HG03575 (cell line): ENCODE results near the gene VEGFC.

Experiments
- ATAC-seq: cut with Tn5 transposase; IDR thresholded peaks from one replicate; pipeline ENCODE4 v1.9.1; 2021; ENCODE audit not compliant: unreplicated experiment, insufficient number of reproducible peaks, low FRiP score; ENCODE audit errors: extremely low read depth

Gene VEGFC

DNA sequence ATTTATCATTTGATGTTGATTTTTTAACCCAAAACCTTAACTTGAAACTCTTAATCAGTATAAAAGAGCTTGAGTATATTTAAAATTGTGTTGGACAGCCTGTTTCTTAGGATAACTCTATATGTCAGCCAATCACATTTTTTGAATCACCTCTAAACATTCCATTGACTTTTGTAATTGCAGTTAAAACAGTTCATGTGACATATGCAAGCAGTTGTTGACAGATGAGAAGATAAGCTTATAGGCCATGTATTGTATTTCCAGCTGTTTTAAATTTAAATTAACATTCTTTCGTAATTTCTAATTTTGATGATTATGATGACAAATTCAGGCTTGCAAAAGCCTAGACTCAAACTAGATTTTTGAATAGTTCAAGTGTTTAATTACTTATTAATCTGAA is 17.4 kb downstream of the VEGFC start:
- no peak for ATAC-seq

DNA sequence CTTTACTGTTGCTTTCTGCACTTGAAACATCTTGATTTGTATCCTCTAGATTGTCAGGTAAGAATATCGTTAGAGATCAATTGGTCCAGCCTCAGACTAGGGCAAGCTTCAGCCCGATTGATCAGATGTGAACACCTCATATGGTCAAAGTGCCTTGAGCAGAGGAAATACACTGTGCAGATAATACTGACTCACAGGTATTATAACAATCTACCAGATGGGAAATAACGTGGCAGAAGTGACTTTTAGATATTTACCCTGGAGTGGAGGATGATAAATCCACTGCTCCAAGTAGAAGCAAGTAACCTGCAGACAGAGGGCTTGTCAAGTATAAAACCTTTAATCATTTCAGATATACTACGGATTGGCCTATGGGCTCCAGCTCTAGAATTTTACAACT is 17.9 kb downstream of the VEGFC start:
- no peak for ATAC-seq

DNA sequence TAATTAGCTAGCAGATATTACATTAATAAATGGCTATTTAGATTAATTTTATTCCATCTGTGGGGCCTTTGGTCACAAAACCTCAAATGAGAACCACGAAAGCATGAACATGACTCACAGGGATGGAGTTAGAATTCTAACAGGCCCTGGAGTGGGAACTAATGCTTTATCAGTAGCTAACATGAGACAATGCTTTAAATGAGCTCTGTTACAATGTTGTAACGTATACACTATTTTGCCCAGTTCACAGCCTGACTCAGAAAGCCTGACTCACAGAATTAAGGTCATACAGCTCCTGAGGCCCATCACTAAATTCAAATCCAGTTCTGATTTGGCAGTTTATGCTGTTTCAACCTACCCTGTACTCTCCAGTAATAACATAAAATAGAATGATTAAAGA is 23.2 kb downstream of the VEGFC start:
- ATAC-seq = no peak

DNA sequence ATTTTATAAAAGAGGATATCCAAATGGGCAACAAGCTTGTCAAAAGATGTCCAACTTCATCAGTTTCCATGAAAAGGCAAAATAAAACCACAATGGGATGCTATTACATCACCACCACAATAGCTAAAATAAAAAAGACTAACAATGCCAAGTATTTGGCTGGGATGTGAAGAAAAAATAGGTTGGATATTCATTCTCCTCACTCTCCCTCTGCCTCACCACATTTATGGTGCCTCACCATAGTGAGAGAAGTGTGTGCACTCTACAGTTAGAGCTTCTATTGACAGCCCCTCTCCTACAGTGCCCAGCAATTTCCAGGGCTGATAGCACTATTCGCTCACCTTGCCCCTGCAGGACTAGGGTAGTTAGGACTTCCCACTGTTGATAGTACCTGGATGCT is 25.5 kb downstream of the VEGFC start:
- ATAC-seq = no peak

DNA sequence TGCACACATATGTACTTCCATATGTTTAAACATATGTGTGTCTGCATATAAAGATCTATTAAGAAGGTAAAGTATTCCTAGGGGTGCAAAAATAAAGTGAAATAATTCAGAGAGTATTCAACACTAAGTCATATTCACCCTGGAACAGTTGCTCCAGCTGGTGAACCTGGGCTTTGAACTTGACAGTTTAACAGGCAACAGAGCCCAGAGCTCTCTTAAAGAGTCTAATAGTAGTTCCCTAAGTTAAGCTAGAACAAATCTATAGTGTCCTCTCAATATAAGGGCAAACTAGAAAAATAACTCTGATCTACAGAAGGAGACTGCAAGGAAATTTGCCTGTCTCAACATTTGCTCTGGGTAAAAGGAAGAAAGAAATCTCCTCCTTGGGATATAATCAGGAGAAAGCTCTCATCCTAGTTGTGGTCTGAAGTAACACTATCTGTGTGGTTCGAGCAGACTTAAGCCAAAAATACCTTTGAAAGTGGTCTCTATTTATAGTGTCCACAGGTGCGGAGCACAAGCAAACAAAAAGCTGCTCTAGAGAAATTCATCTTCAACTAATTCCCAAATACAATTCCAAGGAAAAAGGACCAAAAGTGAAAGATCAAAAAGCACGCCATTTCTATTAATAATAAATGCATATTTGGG is 29.9 kb downstream of the VEGFC start:
- ATAC-seq = no peak

DNA sequence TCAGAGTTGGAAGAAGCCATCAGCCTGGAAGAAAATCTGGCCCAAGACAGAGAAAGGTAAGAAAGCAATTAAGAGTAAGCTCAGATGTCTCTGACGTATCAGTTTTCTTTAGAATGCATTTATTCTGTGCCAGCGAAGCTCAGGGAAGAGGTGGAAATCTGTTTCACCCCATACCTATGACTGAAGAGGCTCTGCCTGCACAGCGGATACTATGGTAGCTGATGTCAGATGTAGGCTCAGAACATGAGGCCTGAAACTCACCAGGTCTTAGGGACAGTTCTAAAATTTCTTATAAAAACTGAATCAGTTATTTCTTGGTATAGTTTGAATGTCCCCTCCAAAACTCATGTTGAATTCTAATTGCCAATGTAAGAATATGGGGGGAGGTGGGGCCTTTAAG is 30.9 kb downstream of the VEGFC start:
- no peak for ATAC-seq

DNA sequence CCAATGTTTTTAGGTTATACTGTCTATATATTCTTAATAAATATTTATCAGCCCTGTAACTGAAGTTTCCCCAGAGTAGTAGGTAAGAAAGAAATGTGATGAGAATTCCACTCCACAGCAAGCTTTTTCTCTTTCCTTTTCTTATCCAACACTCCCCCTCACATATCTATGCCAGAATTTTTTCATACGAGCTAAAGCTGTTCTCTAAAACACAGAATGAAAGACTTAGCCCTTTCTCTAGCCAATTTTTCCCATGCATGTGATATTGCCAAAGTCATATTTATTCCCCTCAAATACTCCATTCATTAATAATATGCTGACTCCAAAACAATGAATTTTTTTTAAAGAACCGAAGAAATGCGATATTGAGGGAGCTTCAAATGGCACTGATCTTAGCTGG is 32.3 kb downstream of the VEGFC start:
- no peak for ATAC-seq

DNA sequence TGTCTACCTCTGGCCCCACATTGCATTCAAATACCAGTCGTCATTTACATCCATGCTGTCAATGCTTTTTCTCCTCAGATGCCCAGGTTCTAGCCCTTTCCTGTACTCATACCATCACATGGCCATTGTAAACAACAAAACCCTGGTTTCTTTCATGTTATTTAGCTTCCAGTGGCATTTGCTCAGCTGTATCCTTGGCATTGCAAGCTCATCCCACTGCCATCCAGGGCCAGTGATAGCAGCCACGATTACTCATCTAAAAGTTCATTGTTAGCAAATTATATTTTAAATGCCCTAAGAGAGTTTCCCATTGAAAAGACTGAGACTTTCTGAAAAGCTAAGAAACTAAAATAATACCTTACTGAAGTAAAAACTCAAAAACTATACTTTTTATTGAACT is 34.0 kb downstream of the VEGFC start:
- no peak for ATAC-seq

DNA sequence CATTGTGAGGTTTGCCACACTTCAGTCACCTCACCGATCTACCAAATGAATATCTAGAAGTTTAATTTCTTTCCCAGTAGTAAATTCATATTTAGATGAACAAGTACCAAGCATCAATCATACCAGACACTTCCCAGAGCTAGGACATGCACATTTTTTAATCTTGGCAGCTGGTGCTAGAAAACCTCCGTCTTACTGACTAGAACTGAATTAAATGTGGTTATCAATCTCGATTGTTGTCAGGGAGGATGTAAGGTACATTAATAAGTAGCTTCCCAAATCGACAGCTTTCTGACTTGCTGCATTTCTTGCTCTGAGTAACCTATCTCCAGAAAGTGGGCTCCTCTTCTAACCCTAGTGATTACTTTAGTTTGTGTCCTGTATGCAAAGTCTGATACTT is 34.4 kb downstream of the VEGFC start:
- no peak for ATAC-seq

DNA sequence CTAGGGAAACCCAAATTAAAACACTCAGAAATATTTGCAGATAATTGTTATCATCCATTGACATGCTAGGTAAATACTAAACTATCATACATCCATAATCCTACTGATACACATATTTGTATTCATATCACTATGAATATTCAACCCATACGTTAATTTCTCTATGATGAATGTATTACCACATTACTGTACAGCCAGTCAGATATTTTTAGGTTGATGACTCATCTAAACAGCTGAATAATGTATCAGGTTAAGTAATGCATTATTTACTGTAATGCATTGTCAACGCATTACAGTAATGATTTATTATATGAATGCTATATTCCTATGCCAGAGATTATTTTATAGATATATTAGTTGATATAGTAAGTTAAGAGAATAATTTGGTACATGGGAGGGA is 37.1 kb downstream of the VEGFC start:
- no peak for ATAC-seq

DNA sequence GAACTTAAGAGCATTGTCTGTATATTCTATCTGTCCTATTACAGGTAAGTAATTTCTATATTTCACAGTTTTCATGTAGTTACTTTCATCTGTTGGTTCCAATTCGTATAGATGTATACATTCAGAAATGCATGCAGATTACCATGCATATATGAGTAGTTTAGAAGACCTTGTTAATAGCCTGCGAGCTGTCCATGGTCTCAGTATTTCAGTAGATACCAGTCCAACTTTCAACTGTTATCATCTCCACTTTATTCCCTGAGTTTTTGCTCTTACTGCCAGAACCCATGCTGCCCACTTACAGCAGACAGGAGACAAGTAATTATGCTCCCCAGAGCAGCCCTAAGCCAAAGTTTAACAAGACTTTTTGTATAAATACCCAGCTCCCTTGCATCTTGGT is 37.7 kb downstream of the VEGFC start:
- ATAC-seq = no peak

DNA sequence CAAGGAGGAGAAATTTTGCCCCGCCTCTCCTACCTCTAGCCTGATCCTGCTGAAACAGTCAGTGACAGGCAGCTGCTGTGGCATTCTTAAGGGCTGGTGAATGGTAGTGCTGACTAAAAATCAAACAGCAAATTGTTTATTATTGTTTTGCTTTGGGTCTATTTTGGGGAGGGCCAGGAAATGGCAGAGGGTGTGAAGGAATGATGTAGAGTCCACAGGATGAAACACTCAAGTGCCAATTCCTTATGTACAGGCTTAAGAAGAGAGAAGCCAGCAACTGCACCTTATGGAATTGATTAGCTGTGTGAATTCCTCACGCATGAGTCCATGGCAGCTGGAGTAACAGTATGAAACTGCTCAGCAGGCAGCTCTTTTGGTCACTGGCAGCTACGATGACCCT is 39.7 kb downstream of the VEGFC start:
- no peak for ATAC-seq

DNA sequence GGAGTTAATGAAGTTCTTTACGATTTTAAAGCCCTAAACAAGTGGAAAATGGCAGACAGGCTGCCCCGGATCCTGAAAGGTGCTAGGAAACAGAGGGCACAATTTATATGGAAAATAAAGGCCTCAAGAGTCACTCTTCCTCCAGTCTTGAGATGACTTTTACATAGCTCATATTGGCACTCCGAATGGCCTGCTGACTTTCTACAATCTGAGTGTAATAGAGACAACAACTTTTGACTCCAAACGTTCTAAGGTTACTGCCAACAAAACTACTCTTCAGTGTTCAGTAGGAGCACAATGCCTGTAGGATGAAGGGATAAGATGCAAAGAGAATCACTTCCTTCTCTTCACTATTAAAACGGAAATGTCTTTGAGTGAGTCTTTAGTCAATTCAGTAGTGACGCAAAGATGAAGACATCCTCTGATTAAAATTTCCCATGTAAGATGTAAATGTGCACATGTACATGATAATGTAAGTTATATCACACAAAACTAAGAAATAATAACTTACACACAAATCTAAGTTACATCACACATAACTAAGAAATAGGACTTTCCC is 40.5 kb downstream of the VEGFC start:
- no peak for ATAC-seq

DNA sequence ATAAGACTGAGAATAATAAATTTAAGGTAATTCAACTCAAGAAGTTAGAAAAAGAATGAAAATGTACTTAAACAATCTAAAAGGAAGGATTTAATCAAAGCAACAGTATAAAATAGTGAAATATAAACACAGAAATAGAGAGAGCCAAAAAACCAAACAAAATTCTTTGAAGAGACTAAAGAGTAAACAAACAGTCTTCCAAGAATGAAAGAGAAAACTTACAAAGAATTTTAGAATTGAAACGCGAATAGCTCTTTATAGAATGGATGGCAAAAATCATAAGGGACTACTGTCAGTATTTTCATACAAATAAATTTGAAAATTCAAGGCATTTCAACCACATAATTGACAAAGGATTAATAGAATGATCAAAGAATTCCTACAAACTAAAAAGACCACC is 41.7 kb downstream of the VEGFC start:
- ATAC-seq = no peak

DNA sequence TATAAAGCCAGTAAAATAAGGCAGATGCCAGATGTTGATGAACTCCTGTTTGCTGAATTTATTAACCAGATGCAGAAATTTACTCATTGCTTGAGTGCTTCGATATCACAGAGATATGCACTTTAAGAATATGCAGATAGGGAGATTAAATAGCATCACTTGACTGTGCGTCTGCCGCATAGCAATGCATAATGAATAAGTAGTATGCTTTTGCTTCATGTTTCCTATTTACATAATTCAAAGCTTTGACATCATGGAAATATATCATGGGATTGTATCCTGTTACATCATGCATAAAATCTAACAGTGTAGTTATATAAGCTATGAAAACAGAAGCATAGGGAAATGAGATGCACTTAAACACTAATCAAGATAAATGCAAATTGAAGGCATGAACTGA is 45.9 kb downstream of the VEGFC start:
- no peak for ATAC-seq

DNA sequence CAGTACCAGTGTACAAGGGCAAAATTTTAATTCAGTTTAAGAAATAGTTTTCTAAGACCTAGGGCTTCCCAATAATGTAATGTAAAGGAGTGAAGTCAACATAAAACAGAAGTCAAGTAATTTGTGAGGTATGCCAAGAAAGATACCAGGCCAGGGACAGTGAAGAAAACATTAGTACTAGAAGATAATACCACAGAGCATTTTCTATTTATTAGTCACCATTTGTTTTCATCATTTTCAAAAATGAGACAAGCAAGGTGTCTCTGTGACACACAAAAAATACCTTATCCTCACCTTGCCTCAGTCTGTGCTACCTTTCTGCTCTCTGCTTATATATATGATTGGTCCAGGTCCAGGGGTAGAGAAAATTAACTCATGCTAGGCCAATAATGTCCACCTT is 46.8 kb downstream of the VEGFC start:
- no peak for ATAC-seq

DNA sequence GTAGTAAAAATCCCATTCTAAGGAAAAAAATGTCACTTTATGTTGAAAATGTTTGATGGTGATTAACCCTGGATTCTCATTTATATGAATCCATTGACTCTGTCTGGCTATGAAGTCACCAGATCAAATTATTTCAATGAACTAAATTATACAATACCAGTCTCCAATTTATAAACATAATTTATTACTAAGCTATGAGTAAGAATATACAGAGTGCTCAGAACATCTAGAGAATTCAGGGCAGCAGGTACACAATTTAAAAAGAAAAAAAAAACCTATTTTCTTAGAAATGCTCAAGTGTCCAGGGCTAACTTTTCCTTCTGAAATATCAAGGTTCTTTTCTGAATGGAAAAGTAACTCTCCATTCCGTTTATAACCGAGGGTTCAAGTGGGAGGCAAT is 48.6 kb downstream of the VEGFC start:
- ATAC-seq = no peak

DNA sequence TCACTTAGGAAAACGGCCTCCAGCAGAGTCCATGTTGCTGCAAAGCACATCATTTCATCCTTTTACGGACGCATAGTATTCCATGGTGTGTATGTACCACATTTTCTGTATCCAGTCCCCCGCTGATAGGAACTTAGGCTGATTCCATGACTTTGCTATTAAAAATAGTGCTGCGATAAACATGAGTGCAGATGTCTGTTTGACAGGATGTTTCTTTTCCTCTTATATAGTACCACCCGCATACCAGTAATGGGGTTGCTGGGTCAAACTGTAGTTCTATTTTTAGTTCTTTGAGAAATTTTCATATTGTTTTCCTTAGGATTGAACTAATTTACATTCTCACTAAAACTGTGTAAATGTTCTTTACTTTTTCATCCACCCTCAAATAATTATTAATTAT is 50.5 kb downstream of the VEGFC start:
- ATAC-seq = no peak

DNA sequence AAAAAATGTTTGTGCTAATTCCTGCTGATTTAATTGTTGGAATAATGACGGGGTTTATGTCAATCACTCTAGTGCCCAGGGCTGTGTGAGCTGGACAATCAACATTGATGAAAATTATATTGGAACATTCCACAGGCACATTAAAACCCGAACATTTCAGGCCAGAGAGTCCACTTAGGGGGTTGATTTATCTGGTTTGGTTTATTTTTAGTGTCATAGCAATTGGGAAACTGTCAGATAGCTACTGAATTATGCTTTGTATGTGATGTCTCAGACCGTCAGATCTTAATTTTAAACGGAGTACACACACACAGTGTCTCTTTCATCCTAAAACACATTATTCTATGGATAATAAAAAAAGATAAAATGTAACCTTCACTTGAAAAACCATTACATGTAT is 51.5 kb downstream of the VEGFC start:
- ATAC-seq = no peak

DNA sequence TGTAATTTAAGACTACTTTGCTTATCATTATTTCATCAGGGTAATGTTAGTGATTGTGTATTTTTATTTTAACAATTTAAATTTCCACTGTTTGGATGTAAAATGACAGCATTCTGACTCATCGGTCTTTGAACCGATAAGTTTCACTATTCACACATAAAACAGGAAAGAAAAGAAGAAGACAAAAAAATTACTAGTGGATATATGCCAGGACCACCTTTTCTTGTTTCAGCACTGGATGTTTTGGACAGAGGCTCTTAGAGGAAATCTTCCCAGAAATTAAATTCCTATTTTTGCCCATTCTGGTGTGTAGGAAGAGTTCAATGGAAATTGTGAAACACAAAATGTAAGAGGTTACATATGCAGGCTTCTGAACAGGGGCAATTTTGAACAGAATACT is 57.4 kb downstream of the VEGFC start:
- no peak for ATAC-seq

DNA sequence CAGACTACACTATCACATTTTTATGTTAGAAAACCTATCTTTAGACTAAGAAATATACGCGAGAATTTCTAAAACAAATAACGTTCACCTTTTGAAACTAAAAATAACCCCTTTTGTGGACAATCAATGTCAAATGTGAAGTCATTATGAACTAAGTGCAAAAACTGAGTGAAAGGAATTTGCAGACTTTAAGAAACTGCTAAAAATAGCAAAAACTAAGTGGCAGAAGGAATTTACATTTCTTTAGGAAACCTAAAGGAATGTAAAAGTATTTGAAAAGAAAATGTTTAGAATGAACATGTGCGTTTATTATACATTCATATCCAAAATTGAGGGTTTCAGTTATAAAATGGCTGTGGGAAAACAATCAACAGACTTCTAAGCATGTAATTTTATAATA is 58.3 kb downstream of the VEGFC start:
- no peak for ATAC-seq
